Mesendoderm (in vitro differentiated cells): ENCODE measurements around the gene PSORS1C2.
"Not testable (repeated sequence)": the region's sequence is repeated elsewhere in the genome, so short reads cannot be mapped to it uniquely, and the experiment has no call there.

Source experiments
- DNase-seq: peaks from one replicate; pipeline ENCODE4 v3.0.0; 2013
- H2AK5ac ChIP-seq: 2 replicates; pipeline ENCODE4 v1.6.1; 2013; ENCODE audit warnings: low read length, inconsistent platforms
- H2BK120ac ChIP-seq: 2 replicates; pipeline ENCODE4 v1.6.1; 2013; ENCODE audit warnings: low read depth, mild to moderate bottlenecking, low read length, moderate library complexity, mixed read lengths
- H2BK15ac ChIP-seq: replicated peaks from 2 replicates; pipeline ENCODE4 v1.6.1; 2013; ENCODE audit warnings: low read depth, mild to moderate bottlenecking, moderate library complexity
- H2BK5ac ChIP-seq: 2 replicates; pipeline ENCODE4 v1.6.1; 2013; ENCODE audit warnings: low read length, inconsistent platforms
- H3K18ac ChIP-seq: 2 replicates; pipeline ENCODE4 v1.6.1; 2013; ENCODE audit warnings: mild to moderate bottlenecking, low read length, mixed read lengths
- H3K23ac ChIP-seq: one replicate; pipeline ENCODE4 v1.6.1; 2013; ENCODE audit warnings: low read length
- H3K27ac ChIP-seq: 2 replicates; pipeline ENCODE4 v1.5.1; 2013; ENCODE audit warnings: low read depth, mild to moderate bottlenecking, inconsistent platforms, low read length, moderate library complexity
- H3K27me3 ChIP-seq: 2 replicates; pipeline ENCODE4 v1.6.1; 2013; ENCODE audit warnings: low read length, control low read depth, mild to moderate bottlenecking, inconsistent platforms; ENCODE audit not compliant: insufficient read depth, poor library complexity
- H3K36me3 ChIP-seq: 2 replicates; pipeline ENCODE4 v1.6.1; 2013; ENCODE audit warnings: low read length, inconsistent platforms; ENCODE audit not compliant: control insufficient read depth, insufficient read depth
- H3K4ac ChIP-seq: one replicate; pipeline ENCODE4 v1.6.1; 2013; ENCODE audit warnings: low read depth, mild to moderate bottlenecking, low read length, moderate library complexity
- H3K4me1 ChIP-seq: 2 replicates; pipeline ENCODE4 v1.6.1; 2013; ENCODE audit warnings: low read depth, low read length, inconsistent platforms; ENCODE audit not compliant: control insufficient read depth
- H3K4me2 ChIP-seq: 2 replicates; pipeline ENCODE4 v1.6.1; 2013; ENCODE audit warnings: low read length
- H3K4me3 ChIP-seq: 2 replicates; pipeline ENCODE4 v1.5.1; 2013; ENCODE audit warnings: mild to moderate bottlenecking, low read length
- H3K56ac ChIP-seq: one replicate; pipeline ENCODE4 v1.6.1; 2013; ENCODE audit warnings: low read length
- H3K79me1 ChIP-seq: 2 replicates; pipeline ENCODE4 v1.6.1; 2013; ENCODE audit warnings: low read length, inconsistent platforms
- H3K79me2 ChIP-seq: 2 replicates; pipeline ENCODE4 v1.6.1; 2013; ENCODE audit warnings: mild to moderate bottlenecking, low read length; ENCODE audit not compliant: control insufficient read depth, insufficient read depth
- H3K9ac ChIP-seq: 2 replicates; pipeline ENCODE4 v1.6.1; 2013; ENCODE audit warnings: low read length, inconsistent platforms
- H4K5ac ChIP-seq: one replicate; pipeline ENCODE4 v1.6.1; 2013; ENCODE audit warnings: low read length
- H4K8ac ChIP-seq: one replicate; pipeline ENCODE4 v1.6.1; 2013; ENCODE audit warnings: low read depth, mild to moderate bottlenecking, control low read depth, low read length, moderate library complexity
- WGBS: extraction: QIAGEN DNeasy Blood & Tissue Kit; methylation state at CpG from one replicate; pipeline ENCODE4 v1.1.7; 2013; ENCODE audit warnings: low lambda C conversion rate, missing lambda C conversion rate; ENCODE audit not compliant: insufficient coverage; ENCODE audit errors: extremely low coverage; 5-methylcytosine and 5-hydroxymethylcytosine counted together

The PSORS1C2 gene

DNA sequence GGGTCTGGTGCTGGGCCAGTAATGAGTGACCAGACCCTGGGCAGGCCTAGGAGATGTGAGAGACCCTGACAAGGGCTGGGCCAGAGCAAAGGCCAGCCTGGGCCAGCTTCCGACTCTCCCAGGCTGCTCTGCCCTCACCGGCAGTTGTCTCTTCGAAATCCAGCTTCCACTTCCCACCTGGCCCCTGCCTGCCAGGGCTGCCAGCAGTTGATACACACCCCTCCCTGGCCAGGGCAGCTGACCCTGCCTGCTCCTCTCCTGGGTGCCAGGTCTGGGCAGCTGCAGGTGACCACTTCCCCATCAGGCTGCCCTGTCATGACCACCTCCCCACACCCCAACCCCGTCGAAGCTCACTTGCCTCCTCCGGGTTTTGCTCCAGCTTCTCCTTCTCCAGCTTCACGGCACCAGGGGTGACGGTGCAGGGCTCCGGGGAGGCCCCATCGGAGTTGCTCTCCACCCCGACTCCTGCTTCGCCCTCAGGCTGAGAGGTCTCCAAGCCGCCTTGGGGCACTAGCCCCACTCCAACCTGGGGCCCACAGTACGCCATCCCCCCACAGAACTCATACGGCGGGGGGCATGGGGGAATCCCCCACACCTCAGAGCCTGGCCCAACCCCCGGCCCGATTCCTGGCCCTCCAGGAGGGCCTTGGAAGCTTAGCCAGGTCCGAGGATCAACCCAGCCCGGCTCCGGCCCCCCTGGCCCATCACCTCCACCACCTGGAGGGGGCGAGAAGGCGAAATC lies 31.2 kb upstream of the PSORS1C2 start:
- H2BK120ac ChIP-seq, DNase-seq, H3K79me1 ChIP-seq, H4K5ac ChIP-seq, H3K23ac ChIP-seq, H3K27me3 ChIP-seq, H2AK5ac ChIP-seq, H4K8ac ChIP-seq, H3K4ac ChIP-seq, H2BK5ac ChIP-seq, H3K36me3 ChIP-seq, H2BK15ac ChIP-seq: not testable (repeated sequence)
- Histone ChIP-seq H3K18ac (peak overlapping the region; percentile 91), H3K4me2 (peak overlapping the region; percentile 53), H3K4me3 (peak overlapping the region; percentile 49), H3K27ac (peak overlapping the region; percentile 46), H3K56ac (peak overlapping the region; percentile 82), H3K79me2 (peaks cover 46% of the 10 kb centered on the region), H3K9ac (peak overlapping the region; percentile 72), H3K4me1 (peaks cover 14% of the 10 kb centered on the region)
- no CpG with 5 or more reads among the region's 23 CpGs for WGBS

DNA sequence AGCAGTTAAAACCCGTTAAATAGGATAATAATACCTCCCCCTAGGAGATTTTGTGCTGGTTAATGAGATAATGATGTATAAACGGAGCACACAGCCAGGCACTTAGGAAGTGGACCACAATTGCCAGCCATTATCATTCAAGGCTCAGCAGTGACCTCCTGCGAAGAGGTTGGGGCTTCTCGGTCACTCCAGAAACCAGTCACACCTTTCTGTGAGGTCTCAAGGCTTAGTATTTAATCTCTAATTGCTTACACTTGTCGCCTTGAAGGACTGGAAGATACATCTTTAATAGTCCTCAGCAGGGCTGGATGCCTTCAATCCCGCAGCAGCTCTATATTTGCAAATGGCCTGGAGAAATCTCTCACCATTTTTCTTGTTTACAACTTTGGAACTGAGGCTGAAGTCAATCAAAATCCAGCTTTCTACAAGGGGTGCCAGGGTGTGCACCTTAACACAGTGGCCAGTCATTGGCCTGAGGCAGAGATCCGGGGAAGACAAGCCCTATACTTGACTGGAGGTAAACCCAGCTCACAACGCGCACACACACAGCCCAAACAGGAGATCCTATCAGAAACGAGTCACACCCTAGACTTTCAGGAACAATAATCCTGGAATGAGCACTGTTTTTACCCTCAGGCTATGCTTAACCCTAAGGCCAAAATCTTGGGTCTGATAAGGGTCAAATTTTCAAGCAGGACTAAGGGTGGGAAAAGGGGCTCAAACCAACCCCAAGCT lies 30.4 kb upstream of the PSORS1C2 start:
- peak; percentile 52 for DNase-seq
- Histone ChIP-seq H2BK120ac (no peak overlapping the region), H3K4me3 (peak overlapping the region; percentile 49), H2AK5ac (no peak overlapping the region), H3K4me2 (peak overlapping the region; percentile 53), H3K18ac (peak overlapping the region; percentile 91), H3K27me3 (no peaks in the 10 kb centered on the region), H3K56ac (peak overlapping the region; percentile 82), H2BK5ac (no peak overlapping the region), H3K36me3 (peaks cover 1% of the 10 kb centered on the region), H3K9ac (peak overlapping the region; percentile 72), H3K27ac (peak overlapping the region; percentile 46), H3K23ac (no peak overlapping the region), H4K8ac (no peak overlapping the region), H3K4ac (no peak overlapping the region), H2BK15ac (no peak overlapping the region), H3K79me1 (no peaks in the 10 kb centered on the region), H3K4me1 (peaks cover 14% of the 10 kb centered on the region), H4K5ac (no peak overlapping the region), H3K79me2 (peaks cover 46% of the 10 kb centered on the region)
- WGBS: no CpG with 5 or more reads among the region's 10 CpGs

DNA sequence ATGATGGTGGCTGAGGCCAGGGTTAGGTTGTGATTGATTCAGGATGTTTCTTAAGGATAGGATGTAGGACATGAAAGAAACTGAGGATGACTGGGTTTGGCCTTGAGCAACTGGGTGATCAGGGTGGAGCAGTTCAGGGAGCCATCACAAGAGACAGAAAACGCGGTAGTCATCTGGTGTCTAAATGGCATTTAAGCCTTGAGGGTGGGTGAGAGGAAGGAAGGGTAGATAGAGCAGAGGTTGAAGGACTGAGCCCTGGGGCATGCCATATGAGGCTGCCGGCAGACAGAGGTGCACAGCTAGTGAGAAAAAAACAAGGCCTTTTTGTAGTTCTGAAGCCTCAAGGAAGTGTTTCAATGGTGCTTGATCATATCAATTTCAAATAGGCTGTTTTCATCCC lies 29.7 kb upstream of the PSORS1C2 start:
- no peak overlapping the region for H2BK120ac ChIP-seq
- peaks cover 43% of the 10 kb centered on the region for H3K79me2 ChIP-seq
- H3K4me2 ChIP-seq: peak overlapping the region; percentile 53
- peak overlapping the region; percentile 82 for H3K56ac ChIP-seq
- no peak overlapping the region for H4K5ac ChIP-seq
- peak overlapping the region; percentile 72 for H3K9ac ChIP-seq
- peak overlapping the region; percentile 49 for H3K4me3 ChIP-seq
- peaks cover 1% of the 10 kb centered on the region for H3K36me3 ChIP-seq
- no peak for DNase-seq
- H2BK15ac ChIP-seq: no peak overlapping the region
- no peak overlapping the region for H3K18ac ChIP-seq
- peak overlapping the region; percentile 32 for H2AK5ac ChIP-seq
- H3K79me1 ChIP-seq: no peaks in the 10 kb centered on the region
- H3K27ac ChIP-seq: no peak overlapping the region
- H3K23ac ChIP-seq: peak overlapping the region; percentile 80
- no peaks in the 10 kb centered on the region for H3K27me3 ChIP-seq
- H4K8ac ChIP-seq: no peak overlapping the region
- H3K4me1 ChIP-seq: peaks cover 14% of the 10 kb centered on the region
- no peak overlapping the region for H3K4ac ChIP-seq
- H2BK5ac ChIP-seq: peak overlapping the region; percentile 73
- WGBS: no CpG with 5 or more reads among the region's 3 CpGs

DNA sequence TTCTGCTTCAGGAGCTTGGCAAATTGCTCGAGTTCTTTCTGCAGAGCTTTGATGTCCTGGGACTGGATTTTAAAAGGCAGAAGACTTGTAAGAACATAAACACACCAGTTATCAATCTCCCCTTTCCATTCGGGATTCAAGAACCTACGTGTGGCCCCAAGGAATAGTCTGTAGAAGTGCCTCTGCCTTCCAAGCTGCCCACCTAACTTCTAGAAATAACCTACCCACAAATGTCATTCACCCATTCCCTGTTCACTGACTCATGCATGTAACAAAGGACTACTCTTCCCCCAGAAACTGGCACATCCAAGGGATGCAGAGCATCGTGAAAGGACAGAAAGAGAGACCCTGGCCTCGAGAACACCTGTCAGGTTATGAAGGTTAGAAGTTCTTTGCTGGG lies 27.1 kb upstream of the PSORS1C2 start:
- H3K27me3 ChIP-seq: no peaks in the 10 kb centered on the region

DNA sequence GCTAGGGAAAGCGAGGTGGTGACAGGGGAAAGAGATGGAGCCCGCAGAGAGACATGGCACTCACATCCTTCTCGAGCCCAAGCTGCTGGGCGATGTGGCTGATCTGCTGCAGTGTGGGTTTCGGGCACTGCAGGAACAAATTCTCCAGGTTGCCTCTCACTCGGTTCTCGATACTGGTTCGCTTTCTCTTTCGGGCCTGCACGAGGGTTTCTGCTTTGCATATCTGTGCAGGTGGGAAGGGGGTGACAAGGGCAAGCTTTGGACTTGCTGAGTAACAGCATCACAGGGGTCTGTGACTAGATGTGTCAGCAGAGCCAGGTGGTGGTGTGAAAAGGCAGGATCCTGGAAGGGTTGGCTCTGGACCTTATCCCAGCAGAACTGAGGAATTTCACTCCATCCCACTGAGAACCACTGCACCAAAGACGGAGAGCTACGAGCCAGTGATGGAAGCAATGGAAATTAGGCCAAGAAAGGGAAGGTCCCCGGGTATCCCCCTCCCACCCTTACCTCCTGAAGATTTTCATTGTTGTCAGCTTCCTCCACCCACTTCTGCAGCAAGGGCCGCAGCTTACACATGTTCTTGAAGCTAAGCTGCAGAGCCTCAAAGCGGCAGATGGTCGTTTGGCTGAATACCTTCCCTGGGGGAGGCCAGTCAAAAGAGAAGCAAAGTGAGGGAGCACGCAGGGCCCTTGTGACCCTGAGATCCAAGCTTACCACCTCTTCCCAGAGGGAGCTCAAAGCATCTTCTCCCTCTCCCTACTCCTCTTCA lies 26.4 kb upstream of the PSORS1C2 start:
- not testable (repeated sequence) for H3K36me3 ChIP-seq, H3K4me3 ChIP-seq, H3K4me2 ChIP-seq, H3K4ac ChIP-seq, H2BK5ac ChIP-seq, DNase-seq, H3K56ac ChIP-seq, H3K4me1 ChIP-seq, H3K27ac ChIP-seq, H3K23ac ChIP-seq, H4K8ac ChIP-seq, H3K18ac ChIP-seq, H3K79me1 ChIP-seq, H3K27me3 ChIP-seq, H4K5ac ChIP-seq, H2AK5ac ChIP-seq, H3K9ac ChIP-seq, H2BK15ac ChIP-seq, H2BK120ac ChIP-seq
- H3K79me2 ChIP-seq: peaks cover 41% of the 10 kb centered on the region
- WGBS: no CpG with 5 or more reads among the region's 17 CpGs

More for the DNA sequence above, 27.1 kb upstream of the PSORS1C2 start:
- Histone ChIP-seq H3K4me3 (no peak overlapping the region), H3K23ac (no peak overlapping the region), H3K18ac (no peak overlapping the region), H2AK5ac (no peak overlapping the region), H3K36me3 (peaks cover 5% of the 10 kb centered on the region), H3K79me1 (no peaks in the 10 kb centered on the region), H2BK120ac (no peak overlapping the region), H2BK15ac (no peak overlapping the region), H4K5ac (no peak overlapping the region), H2BK5ac (no peak overlapping the region), H4K8ac (no peak overlapping the region), H3K27ac (no peak overlapping the region), H3K4ac (no peak overlapping the region), H3K4me1 (peaks cover 6% of the 10 kb centered on the region), H3K56ac (peak overlapping the region; percentile 42), H3K79me2 (peaks cover 43% of the 10 kb centered on the region), H3K4me2 (no peak overlapping the region), H3K9ac (no peak overlapping the region)
- no peak for DNase-seq
- no CpG with 5 or more reads among the region's 5 CpGs for WGBS
